ENCODE data around the gene LRIT1.

The LRIT1 gene

GRCh38 chr10:84227810-84228209 is 13.5 kb downstream of the LRIT1 start:
- TF ChIP-seq, protein P1, sequence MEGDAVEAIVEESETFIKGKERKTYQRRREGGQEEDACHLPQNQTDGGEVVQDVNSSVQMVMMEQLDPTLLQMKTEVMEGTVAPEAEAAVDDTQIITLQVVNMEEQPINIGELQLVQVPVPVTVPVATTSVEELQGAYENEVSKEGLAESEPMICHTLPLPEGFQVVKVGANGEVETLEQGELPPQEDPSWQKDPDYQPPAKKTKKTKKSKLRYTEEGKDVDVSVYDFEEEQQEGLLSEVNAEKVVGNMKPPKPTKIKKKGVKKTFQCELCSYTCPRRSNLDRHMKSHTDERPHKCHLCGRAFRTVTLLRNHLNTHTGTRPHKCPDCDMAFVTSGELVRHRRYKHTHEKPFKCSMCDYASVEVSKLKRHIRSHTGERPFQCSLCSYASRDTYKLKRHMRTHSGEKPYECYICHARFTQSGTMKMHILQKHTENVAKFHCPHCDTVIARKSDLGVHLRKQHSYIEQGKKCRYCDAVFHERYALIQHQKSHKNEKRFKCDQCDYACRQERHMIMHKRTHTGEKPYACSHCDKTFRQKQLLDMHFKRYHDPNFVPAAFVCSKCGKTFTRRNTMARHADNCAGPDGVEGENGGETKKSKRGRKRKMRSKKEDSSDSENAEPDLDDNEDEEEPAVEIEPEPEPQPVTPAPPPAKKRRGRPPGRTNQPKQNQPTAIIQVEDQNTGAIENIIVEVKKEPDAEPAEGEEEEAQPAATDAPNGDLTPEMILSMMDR (IDR thresholded peaks at IDR 0.05; ENCODE audit: insufficient read depth, low read depth, low read length, missing control alignments) = no peak

DNA sequence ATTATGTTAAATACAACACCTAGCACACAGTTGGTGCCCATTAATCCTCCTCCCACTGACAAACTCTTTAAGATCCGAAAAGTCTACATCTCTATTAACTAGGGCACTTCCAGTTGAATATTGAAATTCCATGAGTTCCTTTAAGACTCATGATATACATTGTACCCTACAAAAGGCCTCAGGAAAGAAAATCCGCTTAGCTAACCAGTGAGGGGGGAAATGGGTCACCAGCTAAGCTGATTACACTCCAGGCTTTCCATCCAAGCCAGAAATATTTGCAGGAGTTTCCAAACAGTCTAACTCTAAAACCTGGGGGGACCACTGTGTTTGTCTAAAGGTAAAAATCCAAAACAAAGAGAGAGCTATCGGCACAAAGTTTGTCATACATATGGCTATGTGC is 14.7 kb downstream of the LRIT1 start:
- TF ChIP-seq, protein P1 (IDR thresholded peaks at IDR 0.05; ENCODE audit: insufficient read depth, low read depth, low read length, missing control alignments) = no peak
- DNase-seq (ENCODE audit: low read depth) = no peak
- no peak overlapping the region for H3K4me3 ChIP-seq (ENCODE audit: low read length)

More at GRCh38 chr10:84227810-84228209, 13.5 kb downstream of the LRIT1 start:
- DNase-seq (ENCODE audit: low read depth) = no peak
- no peak overlapping the region for H3K4me3 ChIP-seq (ENCODE audit: low read length)

- TF ChIP-seq, protein P1 (IDR thresholded peaks at IDR 0.05; ENCODE audit: insufficient read depth, low read depth, low read length, missing control alignments) = no peak
- no peak within 1 kb of the TSS for H3K4me3 ChIP-seq (ENCODE audit: low read length)
- DNase-seq (ENCODE audit: low read depth) = no peak
Observed at GRCh38 chr10:84225427-84226173, 15.7 kb downstream of the LRIT1 start, which contains the start of gene LRIT2. LRIT2 (minus strand) TSS chr10:84225544; CDS start chr10:84225520, 24 bp downstream.

DNA sequence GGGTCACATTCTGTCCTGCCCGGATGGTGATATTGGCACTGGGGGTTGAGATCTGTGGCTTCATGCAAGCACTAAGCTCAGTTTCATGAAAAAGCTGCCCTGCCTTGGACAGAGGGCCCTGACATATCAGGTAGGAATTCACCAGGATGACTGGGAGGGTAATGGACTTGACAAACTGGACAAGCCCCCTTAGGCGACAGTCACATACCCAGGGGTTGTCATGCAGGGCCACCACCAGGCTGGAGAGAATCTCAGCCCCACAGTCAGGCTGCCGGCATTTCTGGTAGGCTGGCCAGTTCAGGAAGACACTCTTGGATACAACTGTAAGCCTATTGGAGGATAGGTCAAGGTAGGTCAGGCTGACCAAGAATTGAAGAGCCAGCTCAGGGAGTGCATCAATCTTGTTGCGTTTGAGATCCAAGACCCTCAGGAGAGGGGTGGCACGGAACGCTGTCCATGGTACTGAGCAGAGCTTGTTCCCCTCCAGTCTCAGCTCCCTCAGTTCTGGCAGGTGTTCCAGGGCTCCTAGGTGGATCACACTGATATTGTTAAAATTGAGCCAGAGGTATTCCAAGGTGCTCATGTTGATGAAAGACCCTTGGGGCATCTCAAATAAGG is 16.8 kb downstream of the LRIT1 start:
- no peak overlapping the region for H3K4me3 ChIP-seq (ENCODE audit: low read length)
- DNase-seq (ENCODE audit: low read depth) = peak; percentile 21
- TF ChIP-seq, protein P1 (IDR thresholded peaks at IDR 0.05; ENCODE audit: insufficient read depth, low read depth, low read length, missing control alignments) = no peak

DNA sequence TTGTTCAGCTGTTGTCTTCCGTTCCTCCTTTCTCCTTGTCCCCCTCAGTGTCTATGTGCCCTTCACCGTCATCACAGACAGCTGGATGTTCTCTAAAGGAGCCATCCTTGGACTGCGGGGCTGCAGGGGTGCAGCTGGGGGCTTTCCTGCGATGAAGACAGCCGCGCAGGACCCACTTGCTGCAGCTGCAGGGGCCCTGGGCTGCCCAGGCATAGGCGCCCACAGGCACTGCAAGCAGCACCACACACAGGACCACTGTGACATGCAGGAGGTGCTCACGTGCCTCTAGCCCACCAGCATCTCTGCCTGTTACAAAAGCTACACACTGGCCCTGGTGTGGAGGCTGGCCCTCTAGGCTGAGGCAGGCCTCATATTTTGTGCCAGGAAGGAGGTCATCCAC is 19.4 kb downstream of the LRIT1 start:
- TF ChIP-seq, protein P1 (IDR thresholded peaks at IDR 0.05; ENCODE audit: insufficient read depth, low read depth, low read length, missing control alignments) = no peak
- H3K4me3 ChIP-seq (ENCODE audit: low read length) = no peak overlapping the region

DNA sequence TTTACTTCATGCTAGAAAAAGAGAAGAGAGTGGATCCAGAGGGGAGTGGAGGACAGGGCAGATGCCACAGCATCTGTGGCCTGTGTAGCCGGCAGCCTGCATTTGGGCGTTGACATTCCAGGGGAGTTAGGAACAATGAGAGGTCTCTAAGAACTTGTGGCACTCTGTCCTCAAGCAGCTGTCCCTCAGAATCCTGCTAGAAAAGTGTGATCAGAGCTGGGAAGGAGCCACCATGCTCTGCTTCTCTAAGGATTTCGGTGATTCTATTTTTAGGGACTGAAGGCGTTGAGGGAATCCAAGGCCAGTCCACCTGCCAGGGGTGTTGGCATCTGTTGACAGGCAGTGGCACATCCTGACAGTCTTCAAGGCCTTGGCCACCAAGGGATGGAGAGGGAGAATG is 23.6 kb downstream of the LRIT1 start:
- no peak for DNase-seq (ENCODE audit: low read depth)
- no peak overlapping the region for H3K4me3 ChIP-seq (ENCODE audit: low read length)
- TF ChIP-seq, protein P1 (IDR thresholded peaks at IDR 0.05; ENCODE audit: insufficient read depth, low read depth, low read length, missing control alignments) = no peak

More for the DNA sequence above, 19.4 kb downstream of the LRIT1 start:
- DNase-seq (ENCODE audit: low read depth) = no peak

Data from epithelial cell of esophagus (primary cell).